Inferior parietal cortex (tissue), 1 donor: ENCODE data around the gene DYNC2H1.

Source experiments
- DNase-seq: peaks from one replicate; pipeline ENCODE4 v3.0.0-alpha.2; 2016; ENCODE audit errors: extremely low spot score

DYNC2H1 gene

GRCh38 chr11:103108933-103109817, at the start of gene DYNC2H1:
Gene DYNC2H1 (plus strand): TSS chr11:103109426. CDS start chr11:103109575, 149 bp downstream.
- DNase-seq, result peak; percentile 84

GRCh38 chr11:103061656-103062055, 47.6 kb upstream of the DYNC2H1 start:
- DNase-seq, result no peak

GRCh38 chr11:103067118-103067517, 42.1 kb upstream of the DYNC2H1 start:
- DNase-seq, result no peak

- no peak for DNase-seq
These were observed 39.9 kb upstream of the DYNC2H1 start for GRCh38 chr11:103069367-103069766.

GRCh38 chr11:103070142-103070541, 39.1 kb upstream of the DYNC2H1 start:
- no peak for DNase-seq

- DNase-seq, result no peak
These were observed 38.2 kb upstream of the DYNC2H1 start for GRCh38 chr11:103071008-103071407.

- DNase-seq, result no peak
These were observed 32.9 kb upstream of the DYNC2H1 start for GRCh38 chr11:103076361-103076760.

- DNase-seq, result no peak
These were observed 31.7 kb upstream of the DYNC2H1 start for GRCh38 chr11:103077554-103077953.

- DNase-seq, result no peak
These were observed 30.5 kb upstream of the DYNC2H1 start for GRCh38 chr11:103078710-103079109.

GRCh38 chr11:103079833-103080232, 29.4 kb upstream of the DYNC2H1 start:
- DNase-seq, result no peak

- no peak for DNase-seq
These were observed 23.4 kb upstream of the DYNC2H1 start for GRCh38 chr11:103085758-103086365.

- DNase-seq, result no peak
These were observed 22.8 kb upstream of the DYNC2H1 start for GRCh38 chr11:103086461-103086860.

- no peak for DNase-seq
These were observed 18.0 kb upstream of the DYNC2H1 start for GRCh38 chr11:103091064-103091800.

GRCh38 chr11:103091801-103092524, 17.3 kb upstream of the DYNC2H1 start, which contains the start of gene DCUN1D5:
Gene DCUN1D5 (minus strand): TSS chr11:103092160. CDS start chr11:103091872, 288 bp downstream.
- peak; percentile 97 for DNase-seq

GRCh38 chr11:103097279-103097678, 11.9 kb upstream of the DYNC2H1 start:
- DNase-seq, result no peak

GRCh38 chr11:103109818-103110388, 677 bp downstream of the DYNC2H1 start:
- no peak for DNase-seq

- no peak for DNase-seq
These were observed 1.2 kb downstream of the DYNC2H1 start for GRCh38 chr11:103110391-103110790.

- no peak for DNase-seq
These were observed 2.2 kb downstream of the DYNC2H1 start for GRCh38 chr11:103111400-103111799.

- DNase-seq, result no peak
These were observed 3.1 kb downstream of the DYNC2H1 start for GRCh38 chr11:103112364-103112763.

- no peak for DNase-seq
These were observed 5.6 kb downstream of the DYNC2H1 start for GRCh38 chr11:103114836-103115235.

- DNase-seq, result no peak
These were observed 16.2 kb downstream of the DYNC2H1 start for GRCh38 chr11:103125462-103125861.
